HG02970 (cell line): ENCODE data around the gene DKKL1.
"Not testable (repeated sequence)": the region's sequence is repeated elsewhere in the genome, so short reads cannot be mapped to it uniquely, and the experiment has no call there.

Experiments used
- ATAC-seq: cut with Tn5 transposase; IDR thresholded peaks from one replicate; pipeline ENCODE4 v1.9.1; 2021; ENCODE audit warnings: mild to moderate bottlenecking, moderate library complexity, moderate number of reproducible peaks; ENCODE audit not compliant: unreplicated experiment, low FRiP score

Gene DKKL1

GRCh38 chr19:49363268-49364082 lies at the start of gene DKKL1:
Gene DKKL1 (plus strand): TSS chr19:49363877. CDS start chr19:49363999, 122 bp downstream.
- ATAC-seq, result peak; percentile 73

- no peak for ATAC-seq
These were observed 48.6 kb upstream of the DKKL1 start for GRCh38 chr19:49315111-49315510.

GRCh38 chr19:49316284-49316683 lies 47.4 kb upstream of the DKKL1 start:
- no peak for ATAC-seq

- no peak for ATAC-seq
These were observed 45.4 kb upstream of the DKKL1 start for GRCh38 chr19:49318296-49318695.

- ATAC-seq, result no peak
These were observed 38.7 kb upstream of the DKKL1 start, which contains the start of gene SLC6A16 for GRCh38 chr19:49324801-49325576. Gene SLC6A16 (minus strand): TSS chr19:49325191. CDS start chr19:49311347, 13,844 bp downstream.

- not testable (repeated sequence) for ATAC-seq
These were observed 37.9 kb upstream of the DKKL1 start for GRCh38 chr19:49325756-49326155.

GRCh38 chr19:49326165-49326704 lies 37.4 kb upstream of the DKKL1 start:
- no peak for ATAC-seq

- no peak for ATAC-seq
These were observed 35.7 kb upstream of the DKKL1 start for GRCh38 chr19:49327878-49328544.

GRCh38 chr19:49328741-49329140 lies 34.9 kb upstream of the DKKL1 start:
- ATAC-seq, result no peak

- ATAC-seq, result not testable (repeated sequence)
These were observed 32.5 kb upstream of the DKKL1 start for GRCh38 chr19:49331187-49331586.

- no peak for ATAC-seq
These were observed 32.0 kb upstream of the DKKL1 start for GRCh38 chr19:49331616-49332055.

- ATAC-seq, result not testable (repeated sequence)
These were observed 30.8 kb upstream of the DKKL1 start for GRCh38 chr19:49332691-49333417.

- ATAC-seq, result no peak
These were observed 30.3 kb upstream of the DKKL1 start for GRCh38 chr19:49333418-49333805.

- ATAC-seq, result no peak
These were observed 29.8 kb upstream of the DKKL1 start for GRCh38 chr19:49333811-49334288.

- ATAC-seq, result no peak
These were observed 28.4 kb upstream of the DKKL1 start, which contains the start of gene CD37 for GRCh38 chr19:49335071-49335783. Gene CD37 (plus strand): TSS chr19:49335406. CDS start chr19:49335541, 135 bp downstream.

- no peak for ATAC-seq
These were observed 27.7 kb upstream of the DKKL1 start for GRCh38 chr19:49335784-49336481.

GRCh38 chr19:49336482-49337266 lies 27.0 kb upstream of the DKKL1 start:
- no peak for ATAC-seq
